ENCODE data around the gene ANKRD18A.

The ANKRD18A gene

DNA sequence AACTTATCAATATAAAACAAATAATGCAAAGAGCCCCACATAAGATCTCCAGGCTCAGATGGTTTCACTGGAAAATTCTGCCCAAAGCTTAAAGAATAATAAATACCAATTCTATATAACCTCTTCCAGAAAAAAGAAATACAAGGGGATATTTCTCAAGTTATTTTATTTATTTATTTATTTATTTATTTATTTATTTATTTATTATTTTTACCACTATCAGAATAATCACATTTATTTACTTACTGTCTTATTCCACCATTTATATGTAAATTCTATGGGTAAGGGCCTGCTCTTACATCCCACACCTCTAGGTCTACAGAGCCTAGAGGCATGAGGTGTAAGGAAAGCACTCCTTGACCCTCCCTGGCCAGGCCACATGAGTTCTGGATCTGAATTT, 91.1 kb downstream of the ANKRD18A start:
- no peak for DNase-seq (ENCODE audit: low read depth)

DNA sequence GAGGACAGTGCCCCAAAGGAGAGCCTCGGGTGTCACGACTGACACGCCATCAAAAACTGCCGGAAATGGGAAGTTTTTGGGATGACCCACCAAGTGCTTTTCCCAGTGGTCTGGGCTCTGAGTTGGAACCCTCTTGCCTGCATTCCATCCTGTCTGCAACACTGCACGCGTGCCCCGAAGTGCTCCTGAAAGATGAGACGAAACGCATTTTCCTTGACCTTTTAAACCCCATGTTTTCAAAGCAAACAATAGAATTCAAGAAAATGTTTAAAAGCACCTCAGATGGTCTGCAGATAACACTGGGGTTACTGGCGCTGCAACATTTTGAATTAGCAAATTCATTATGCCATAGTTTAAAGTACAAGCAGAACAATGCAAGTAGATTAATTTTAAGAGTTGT, 92.9 kb downstream of the ANKRD18A start:
- no peak for DNase-seq (ENCODE audit: low read depth)

DNA sequence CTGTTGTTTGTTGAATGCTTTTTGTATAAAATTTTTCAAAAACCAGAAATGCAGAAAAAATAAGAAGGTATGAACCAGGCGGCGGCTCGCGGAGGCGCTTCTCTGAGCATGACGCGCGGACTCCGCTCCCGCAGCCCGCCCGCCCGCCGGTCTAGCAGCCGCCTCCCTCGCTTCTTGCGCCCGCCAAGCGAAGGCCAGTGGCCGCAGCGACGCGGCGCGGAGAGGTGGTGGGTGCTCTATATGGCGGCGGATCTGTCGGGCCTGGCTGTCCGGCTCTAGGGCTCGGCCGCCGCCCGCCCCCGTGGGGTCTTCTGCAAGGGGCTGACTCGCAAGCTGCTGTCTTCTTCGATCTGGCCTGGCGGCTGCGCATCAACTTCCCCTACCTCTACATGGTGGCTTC, 93.8 kb downstream of the ANKRD18A start:
- no peak for DNase-seq (ENCODE audit: low read depth)

DNA sequence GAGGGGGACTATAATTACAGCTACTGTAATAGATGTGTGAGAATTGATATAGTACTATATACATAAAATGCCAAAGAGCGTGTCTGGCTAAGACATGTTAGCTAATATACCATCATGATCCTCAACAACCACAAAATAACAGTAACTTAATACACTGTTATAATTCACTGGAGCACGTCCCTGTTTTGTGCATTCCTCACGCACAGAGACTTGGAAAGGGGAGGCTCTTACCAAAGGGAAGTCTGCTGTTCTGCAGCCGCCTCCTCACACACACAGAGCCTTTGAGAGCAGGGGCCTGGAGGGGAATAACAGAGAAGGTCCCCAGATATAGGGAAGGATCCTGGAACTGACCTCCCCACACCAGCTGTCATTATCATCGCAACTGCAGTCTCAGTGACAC, 97.3 kb downstream of the ANKRD18A start:
- DNase-seq (ENCODE audit: low read depth), result no peak

DNA sequence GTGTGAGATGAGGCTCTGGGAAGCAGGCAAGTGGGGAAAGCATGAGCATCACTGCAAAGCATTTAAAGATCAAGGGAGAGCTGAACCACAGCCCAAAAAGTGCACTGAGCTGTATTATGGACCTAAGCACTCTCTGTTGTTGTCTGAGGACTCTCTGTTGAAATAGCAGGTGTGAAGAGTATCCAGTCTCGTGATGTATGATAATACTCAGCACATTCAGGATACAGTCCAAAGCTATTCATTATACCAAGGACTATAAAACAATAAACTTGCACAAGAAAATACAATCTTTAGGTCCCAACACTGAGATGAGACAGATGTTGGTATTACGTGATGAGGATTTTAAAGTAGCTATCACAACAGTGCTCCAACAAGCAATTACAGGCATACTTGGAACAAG, 98.6 kb downstream of the ANKRD18A start:
- no peak for DNase-seq (ENCODE audit: low read depth)
